Raji (cell line): ENCODE data around the gene STXBP5.

ENCODE experiments used
- POLR2A ChIP-seq: IDR thresholded peaks from 2 replicates; pipeline ENCODE4 v1.6.1; 2011; ENCODE audit warnings: low read depth, low read length, control low read depth; ENCODE audit not compliant: insufficient read depth

The STXBP5 gene

GRCh38 chr6:147204060-147204785, at the start of gene STXBP5:
TSS of gene STXBP5 (plus strand) at chr6:147204417. CDS start at chr6:147204533, 116 bp downstream.
- no peak for TF ChIP-seq POLR2A

DNA sequence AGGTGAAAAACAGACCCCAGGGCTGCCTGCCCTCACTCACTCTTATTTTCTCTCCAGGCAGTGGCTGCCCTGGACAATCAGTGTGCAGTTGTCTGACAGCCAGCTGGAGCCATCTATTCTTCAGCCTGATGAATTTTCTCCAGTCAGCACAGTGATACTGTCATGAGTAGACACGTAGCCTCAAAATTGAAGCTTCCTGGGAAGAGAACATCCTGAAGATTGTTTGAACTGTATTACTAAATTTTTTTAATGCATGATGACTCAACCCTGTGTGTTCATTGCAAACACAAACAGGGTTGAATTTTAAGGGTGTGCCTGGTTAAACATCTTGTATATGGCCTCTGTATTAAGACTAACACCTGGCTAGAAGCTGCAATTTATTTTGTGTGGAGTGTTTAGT, 49.8 kb upstream of the STXBP5 start:
- no peak for TF ChIP-seq POLR2A

DNA sequence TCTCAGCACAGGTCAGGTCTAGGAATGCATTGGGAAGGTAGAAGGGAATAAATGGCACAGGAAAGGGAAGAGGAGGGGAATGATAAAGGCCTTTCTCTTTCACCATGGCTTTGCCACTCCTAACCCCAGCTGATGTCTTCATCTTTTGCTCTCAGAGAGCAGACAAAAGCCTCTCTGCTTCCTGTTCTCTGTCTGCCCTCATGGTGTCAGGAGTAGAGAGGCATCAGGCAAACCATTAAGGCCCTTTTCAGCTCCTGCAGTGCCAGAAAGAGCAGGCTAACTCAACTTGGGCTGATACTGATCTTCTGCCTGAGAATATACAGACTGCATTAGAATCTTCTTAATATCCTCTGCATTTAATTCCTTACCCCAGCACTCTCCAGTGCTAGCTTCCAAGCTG, 48.0 kb upstream of the STXBP5 start:
- TF ChIP-seq POLR2A, result no peak

DNA sequence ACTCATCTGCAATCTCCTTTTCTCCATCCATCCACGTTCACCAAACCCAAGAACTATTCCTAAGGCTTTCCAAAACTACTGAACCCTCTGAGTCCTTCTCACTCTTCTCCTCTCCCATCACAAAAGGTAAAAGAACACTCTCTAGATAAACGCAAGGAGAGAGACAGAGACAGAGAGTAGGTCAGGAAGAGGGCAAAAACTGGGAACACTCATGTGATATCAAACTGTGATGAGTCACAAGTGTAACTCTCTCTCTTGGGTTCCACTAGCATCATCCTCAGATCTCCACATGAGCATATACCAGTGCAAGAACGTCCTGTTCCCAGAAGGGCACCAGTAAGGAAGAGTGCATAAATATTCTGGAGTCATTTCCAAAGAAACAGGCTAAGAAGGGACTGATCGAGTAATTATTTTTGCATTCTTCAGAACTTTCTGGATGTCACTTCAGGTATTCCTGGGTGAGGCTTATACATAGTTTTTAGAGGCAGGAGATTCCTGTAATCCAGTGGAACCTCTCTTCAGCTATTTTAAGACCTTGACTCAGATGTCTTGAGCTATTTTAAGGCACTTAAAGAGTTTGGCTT, 47.3 kb upstream of the STXBP5 start:
- TF ChIP-seq POLR2A, result no peak

GRCh38 chr6:147157930-147158329, 46.3 kb upstream of the STXBP5 start:
- TF ChIP-seq POLR2A, result no peak

GRCh38 chr6:147158881-147159280, 45.3 kb upstream of the STXBP5 start:
- no peak for TF ChIP-seq POLR2A

DNA sequence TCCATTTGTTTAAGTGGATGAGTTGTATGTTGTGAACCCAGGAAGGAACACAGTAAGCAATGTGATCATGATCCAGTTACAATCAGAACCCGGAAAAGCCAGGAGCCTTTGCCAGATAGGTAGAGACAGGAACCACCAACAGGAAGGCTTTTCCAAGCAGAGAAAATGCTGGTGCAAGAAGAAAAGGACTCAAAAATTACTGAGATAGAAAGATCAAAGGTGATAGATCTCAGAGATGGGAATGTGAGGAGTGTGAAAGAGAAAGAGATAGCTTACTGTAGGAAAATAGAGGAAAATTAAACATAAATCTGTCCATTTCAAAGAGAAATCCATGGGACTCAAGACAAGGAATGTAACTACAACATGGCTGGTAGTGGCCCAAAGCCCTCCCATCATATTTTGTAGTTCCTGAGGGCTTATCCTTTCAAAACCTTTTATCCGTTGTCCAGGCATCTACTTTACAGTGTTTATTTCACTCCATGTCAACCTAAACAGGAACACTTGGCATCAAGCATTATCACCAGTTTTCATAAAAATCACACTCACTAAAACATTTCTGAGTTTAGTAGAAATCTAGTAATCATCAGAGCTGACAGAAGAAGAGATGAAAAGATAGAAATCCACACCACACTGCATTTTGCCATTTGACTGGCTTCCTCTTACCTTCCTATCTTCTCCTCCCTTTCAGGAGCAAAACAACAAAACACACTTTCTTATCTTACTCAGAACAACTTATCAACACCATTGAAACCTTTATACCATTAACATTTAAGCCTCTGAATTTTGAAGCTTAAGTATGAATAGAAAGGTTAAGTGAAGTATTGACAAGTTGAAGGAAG, 44.5 kb upstream of the STXBP5 start:
- TF ChIP-seq POLR2A, result no peak

DNA sequence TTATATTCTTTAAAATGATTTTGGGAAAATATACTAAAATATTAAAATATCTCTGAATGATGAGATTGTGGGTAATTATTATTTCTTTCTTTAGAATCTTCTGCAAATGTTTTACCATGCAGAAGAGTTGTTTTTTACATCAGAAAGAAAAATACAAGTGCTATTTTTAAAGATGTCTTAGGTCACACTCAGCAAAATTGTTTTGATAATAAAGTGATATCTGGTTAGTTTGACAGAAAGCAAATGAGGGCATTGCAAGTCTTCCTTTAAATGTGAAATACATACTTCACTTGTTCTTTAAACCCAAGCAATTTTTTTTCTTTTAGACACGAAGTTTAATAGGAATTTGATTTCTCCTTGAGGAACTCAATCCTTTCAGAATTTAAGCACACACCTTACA, 43.6 kb upstream of the STXBP5 start:
- no peak for TF ChIP-seq POLR2A

DNA sequence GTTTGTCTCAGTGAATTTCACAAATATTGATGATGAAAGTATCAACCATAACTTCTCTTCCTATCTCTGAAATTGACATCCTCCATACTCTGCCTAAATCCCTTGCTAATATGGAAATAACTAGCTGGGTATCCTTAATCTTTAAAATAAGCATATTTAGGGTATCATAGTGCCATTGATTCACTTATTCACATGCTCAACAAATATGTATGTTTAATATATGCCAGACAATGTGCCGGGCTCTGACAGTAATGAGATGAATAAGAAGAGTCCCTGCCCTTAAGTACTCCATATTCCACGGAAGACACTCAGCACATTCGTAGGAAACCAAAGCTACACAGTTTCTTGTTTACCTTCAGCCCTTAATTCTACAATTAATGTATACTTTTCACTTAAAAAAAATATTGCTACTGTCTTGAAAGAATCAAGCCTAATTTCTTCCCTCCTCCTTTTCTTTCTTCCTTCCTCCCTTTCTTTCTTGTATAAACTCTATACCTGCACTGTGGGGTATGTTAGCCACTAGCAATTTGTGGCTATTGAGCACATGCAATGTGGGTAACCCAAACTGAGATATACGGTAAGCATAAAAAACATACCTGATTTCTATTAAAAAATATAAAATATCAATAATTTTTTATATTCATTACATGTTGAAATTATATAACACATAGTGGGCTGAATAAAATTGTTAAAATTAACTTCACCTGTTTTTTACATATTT, 42.8 kb upstream of the STXBP5 start:
- no peak for TF ChIP-seq POLR2A

GRCh38 chr6:147161974-147162495, 42.2 kb upstream of the STXBP5 start:
- TF ChIP-seq POLR2A, result no peak

DNA sequence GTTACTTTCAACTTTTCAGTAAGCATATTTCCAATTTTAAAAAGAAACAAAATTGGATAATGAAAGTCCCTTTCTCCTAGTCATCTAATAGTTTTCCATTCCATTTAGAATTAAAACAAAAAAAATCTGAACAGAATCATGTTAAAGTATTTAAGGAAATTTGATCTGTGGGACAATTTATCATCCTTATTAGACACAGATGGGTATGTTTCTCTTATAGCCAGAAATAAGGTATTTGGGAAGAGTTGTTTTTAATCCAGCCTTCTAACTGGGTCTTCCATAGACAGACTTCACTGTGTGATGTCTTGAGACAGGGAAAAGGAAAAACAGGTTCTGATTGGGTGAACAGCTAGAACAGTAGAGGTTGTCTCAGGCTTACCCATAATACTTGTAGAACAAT, 39.5 kb upstream of the STXBP5 start:
- no peak for TF ChIP-seq POLR2A

GRCh38 chr6:147166360-147166944, 37.8 kb upstream of the STXBP5 start:
- no peak for TF ChIP-seq POLR2A

DNA sequence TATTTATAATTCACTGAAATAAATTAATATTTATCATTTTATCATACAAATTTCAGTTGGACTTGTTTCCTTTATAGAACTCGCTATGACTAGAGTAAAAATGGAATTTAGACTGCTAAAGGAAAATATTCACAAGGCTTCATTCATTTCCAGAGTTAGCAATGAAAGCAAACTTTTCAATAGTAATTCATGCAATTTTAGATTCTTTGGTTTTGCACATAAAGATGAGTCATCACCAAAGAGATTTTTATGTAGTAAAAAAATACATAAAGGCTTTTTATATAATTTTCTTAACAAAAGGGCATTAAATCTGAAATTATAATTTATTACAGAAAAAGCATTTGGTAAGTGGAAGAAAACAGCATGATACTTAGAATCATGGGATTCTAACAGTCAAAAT, 37.2 kb upstream of the STXBP5 start:
- TF ChIP-seq POLR2A, result no peak

DNA sequence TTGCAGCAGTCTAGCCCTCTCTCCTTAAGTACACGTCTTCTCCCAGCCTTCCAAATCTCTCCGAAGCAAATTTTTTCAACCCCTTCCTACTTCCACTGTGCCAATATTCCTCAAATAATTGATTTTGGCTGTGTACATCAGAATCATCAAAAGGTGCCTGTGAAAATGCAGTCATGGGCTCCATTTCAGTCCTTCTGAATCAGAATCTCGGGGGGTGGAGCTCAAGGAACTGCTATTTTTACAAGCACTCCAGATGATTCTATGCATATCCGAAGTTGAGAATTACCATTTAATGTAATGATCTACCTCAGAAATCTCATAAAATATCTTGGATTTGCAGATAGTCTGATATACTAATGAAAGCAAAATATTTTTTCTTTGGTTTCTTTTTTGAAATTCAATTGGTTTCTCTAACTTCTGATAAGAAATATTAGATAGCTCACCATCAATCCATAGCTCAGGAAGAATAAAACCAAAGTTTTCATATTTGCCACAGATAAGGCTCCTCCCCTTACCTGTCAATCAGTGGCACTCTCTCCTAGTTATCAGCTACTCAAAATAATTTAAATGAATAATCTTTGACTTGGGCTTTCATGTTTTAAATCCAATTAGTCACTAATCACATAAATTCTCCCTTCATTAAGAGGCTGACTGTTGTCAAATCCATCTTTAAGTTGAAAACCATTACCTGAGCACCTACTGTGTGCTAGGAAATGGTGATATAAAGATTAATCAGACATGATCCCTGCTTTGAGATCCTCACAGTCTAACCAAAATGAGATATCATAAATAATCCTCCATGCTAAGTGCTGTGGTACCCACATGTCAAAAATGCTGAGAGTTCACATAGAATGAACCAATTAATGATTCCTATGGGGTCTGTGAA, 36.4 kb upstream of the STXBP5 start:
- no peak for TF ChIP-seq POLR2A
